Measurements from ENCODE around the gene MRPL33.

MRPL33 gene

DNA sequence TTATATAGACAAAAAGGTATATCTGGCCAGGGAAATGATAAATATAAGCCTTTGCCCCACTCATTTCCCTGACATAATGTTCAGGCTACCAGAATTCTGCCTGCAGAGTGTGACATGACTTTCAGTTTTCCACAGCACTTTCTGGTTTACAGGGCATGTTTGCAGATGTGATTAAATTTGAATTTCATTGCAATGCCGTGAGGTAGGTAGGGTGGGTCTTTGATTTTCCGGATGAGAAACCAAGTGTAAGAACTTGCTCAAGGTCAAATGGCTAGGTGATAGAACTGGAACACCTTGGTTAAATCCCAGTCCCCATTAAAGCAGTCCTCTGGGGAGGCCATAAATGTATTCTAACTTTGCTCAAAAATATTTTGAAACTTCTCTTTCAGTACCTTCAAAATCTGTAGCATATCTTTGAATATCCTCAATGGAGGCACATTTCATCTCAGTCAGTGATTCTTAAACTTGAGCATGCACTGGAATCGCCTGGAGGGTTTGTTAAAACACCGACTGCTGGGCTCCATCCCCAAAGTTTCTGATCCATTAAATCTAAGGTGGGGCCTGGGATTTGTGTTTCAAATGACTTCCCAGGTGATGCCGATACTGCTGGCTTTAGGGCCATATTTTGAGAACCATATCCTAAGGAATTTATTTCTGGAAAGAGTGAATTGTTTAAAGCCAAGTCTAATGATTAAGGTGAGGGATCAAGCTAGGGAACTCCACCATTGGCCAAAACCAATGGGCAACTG, 35.0 kb downstream of the MRPL33 start:
- DNase-seq (ENCODE audit: insufficient read length, low spot score) (no peak), FAIRE-seq (no peak)

DNA sequence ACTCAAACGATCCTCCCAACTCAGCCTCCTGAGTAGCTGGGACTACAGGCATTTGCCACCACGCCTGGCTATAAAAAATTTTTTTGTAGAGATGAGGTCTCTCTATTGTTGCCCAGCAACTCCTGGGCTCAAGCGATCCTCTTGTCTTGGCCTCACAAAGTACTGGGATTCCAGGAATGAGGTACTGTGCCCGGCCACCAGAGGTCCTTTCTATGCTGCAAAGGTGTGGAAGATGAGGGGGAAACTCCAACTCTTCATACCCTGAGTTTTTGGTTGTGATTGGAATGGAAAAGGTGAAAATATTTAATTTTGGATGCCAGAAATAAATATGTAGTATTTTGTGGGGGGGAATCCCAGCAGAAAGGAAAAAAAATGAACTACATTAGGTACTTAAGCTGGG, 36.0 kb downstream of the MRPL33 start:
- DNase-seq (ENCODE audit: insufficient read length, low spot score) (no peak), FAIRE-seq (no peak)

DNA sequence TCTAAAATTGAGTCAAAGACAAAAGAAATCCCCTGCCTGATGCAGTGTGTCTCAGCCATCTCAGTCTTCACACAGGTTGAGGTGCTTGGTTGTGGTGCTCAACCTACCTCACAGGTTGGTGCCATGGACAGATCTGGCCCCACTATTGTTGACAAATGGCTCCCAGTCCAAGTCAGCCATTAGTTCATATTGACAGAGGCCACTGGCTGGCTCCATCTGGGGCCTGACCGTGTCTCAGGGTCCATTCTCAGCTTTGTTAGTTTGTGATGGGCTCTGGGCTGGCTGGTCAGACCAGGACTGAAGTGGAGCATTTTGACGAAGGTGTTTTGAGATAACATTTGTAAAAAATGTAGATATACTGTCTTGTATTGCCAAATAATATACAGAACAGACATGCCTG, 36.9 kb downstream of the MRPL33 start:
- DNase-seq (ENCODE audit: insufficient read length, low spot score), result no peak
- FAIRE-seq, result no peak

DNA sequence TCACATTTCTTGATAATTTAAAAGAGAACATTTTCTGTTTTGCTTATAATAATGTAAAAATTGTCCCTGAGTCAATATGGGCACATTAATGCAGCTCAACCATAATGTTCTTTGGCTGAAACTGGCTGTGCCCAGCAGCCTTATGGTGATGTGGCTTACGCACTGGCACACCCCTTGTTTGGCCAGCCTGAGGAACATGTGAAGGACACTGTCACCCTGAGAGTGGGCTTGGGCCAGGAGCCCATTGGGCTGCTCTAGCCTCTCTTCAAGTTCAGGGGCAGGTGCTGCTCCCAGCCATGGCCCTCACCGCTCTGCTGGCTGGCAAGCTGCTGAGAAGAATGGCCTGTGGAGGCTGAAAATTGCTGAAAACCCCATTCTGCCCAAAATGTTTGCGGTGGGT, 37.5 kb downstream of the MRPL33 start:
- DNase-seq (ENCODE audit: insufficient read length, low spot score), result no peak
- FAIRE-seq, result no peak

DNA sequence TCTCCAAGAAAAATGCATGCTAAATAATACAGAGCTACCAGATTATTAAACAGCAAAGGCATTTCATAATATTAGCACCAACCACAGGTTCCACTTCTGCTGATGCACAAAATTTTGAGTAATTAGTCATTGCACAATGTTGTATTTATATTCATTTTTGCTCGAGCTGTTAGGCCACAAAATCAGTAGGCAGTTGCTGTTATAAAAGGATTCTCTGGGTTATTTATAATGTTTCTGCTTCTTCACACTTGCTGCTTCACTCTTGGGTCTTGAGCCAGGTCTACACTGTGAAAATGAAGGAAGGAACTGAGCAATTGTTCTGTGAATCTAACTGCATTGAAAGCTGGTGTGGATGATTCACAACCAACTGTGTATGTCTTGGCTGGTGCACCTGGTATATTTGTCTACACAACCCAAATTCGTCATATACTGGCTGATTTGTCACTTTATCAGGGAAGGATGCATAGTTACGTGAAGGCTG, 38.3 kb downstream of the MRPL33 start:
- FAIRE-seq (no peak), DNase-seq (ENCODE audit: insufficient read length, low spot score) (no peak)

DNA sequence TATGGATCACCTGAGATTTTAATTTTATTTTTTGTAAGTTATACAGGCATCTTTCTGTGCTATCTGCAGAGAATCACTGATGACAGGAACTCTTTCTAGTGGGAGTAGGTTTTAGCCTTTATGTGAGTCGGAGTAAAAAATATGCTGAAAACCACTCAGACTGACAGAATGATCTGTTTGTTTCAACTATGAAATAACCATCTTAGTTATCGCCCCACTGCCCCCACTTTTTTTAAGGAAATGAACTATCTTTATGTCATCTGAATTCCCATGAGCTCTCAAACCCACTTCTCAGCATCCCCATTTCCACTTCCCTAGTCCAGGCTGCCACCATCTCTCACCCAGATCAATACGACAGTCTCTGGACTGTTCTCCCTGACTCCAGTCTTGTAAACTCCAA, 38.9 kb downstream of the MRPL33 start:
- FAIRE-seq (no peak), DNase-seq (ENCODE audit: insufficient read length, low spot score) (no peak)

DNA sequence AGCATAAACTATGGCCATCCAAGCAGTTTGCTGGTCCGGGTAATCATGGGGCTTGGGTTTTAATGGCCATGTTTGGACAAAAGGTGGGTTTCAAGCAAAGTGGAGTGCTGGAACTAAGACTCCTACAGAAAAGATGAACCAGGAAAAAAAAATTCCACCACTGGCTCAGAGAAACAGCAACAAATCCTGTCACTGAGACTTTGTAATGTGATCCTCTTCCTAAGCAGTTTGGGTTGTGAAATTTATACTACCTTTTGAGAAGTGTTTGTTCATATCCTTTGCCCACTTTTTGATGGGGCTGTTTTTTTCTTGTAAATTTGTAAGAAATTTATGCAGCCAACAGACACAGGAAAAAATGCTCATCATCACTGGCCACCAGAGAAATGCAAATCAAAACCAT, 40.2 kb downstream of the MRPL33 start:
- DNase-seq (ENCODE audit: insufficient read length, low spot score) (no peak), FAIRE-seq (no peak)

DNA sequence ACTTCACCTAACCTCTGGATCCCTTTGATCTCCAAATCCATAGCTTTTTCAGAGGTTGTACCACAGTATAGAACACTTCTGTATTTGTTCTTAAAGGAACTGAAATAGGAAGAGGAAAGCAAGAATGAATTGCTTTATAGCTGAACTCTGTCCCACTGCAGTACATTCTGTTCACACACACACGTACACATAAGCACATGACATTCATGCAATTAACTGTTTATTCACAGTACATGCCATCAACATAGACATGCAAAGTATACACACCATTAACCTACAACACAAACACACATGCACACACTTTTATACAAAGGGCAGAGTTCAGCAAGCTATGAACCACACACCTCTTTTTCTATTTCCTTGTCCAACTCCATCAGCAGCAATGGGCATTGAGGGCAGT, 43.2 kb downstream of the MRPL33 start:
- DNase-seq (ENCODE audit: insufficient read length, low spot score) (no peak), FAIRE-seq (no peak)

DNA sequence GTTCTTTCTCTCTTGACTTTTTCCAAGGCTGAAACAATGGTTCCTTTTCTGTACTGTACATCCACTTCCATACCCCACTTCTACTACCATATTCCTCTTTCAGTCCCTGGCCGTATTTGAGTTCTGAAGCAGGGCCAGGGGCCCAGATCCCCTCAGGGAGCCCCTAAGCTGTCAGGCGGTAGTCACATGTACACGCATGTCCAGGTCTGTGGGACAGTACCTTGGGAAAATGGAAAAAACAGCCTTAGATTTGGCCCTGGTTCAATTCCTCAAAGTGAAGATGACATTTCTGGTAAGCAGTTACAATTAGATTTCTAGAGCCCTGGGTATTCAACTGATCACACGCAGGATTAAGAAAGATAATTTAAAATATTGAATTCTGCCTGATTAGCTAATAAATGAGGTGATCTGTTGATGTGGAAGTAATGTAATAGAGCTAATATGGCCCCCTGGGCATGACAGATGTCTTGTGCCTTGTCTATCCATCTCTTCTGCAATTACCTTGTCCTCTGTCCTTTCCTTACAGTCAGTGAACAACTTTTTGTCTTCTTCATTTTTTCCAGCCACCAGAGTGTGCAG, 44.4 kb downstream of the MRPL33 start:
- no peak for DNase-seq (ENCODE audit: insufficient read length, low spot score)
- no peak for FAIRE-seq

DNA sequence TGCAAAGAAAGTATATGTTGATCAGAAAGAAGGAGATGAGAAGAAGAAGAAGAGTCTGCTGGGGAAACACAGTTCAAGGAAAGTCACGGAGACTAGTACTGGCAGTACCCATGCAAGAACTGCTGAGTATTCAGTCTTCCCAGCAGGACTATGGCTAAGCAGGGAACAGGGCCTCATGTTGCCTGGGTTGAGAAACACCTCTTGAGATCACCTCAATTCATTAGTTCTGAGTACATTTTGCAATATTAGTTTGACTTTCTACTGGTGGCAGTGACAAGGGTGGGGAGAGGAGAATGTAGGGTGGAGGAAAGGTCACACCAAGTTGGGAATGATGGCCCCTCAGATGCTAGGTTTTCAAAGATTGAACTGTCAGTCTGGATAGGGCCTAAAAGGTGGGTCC, 50.5 kb downstream of the MRPL33 start:
- DNase-seq (ENCODE audit: insufficient read length, low spot score), result no peak
- no peak for FAIRE-seq

DNA sequence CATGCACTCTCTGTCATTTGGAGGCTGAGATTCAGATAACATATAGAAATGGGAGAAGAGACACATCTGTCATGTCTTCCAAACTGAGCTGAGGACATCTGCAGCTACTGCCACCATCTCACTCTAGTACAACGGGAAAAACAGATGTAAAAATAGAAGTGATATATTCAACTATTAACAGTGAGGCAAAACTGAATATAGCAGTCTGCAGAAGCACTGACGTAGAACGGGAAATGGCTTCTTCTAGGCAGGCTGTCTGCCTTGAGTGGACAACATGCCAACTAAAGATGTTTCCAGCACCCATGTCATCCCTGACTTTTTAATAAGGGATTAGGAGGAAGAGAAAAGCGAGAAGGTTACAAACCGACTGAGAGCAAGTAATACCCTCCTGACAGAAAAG, 51.6 kb downstream of the MRPL33 start:
- FAIRE-seq (no peak), DNase-seq (ENCODE audit: insufficient read length, low spot score) (no peak)

DNA sequence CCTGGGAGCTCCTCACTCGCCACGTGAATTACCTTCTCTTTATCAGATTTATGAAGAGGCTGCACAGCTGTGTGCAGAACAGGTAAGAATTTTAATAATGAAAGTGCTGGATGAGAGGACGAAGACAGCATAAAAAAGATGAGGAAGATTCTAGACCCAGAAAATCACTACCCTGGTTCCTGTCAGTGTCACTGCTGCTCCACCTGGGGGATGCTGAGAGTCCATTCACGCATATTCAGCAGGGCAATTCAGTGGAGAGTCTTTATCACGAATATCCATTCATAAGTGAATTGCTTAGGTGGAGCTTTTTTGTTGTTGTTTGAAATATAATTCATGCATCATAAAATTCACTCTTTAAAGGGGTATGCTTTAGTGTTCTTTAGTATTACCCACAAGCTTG, 52.0 kb downstream of the MRPL33 start:
- DNase-seq (ENCODE audit: insufficient read length, low spot score) (no peak), FAIRE-seq (no peak)

DNA sequence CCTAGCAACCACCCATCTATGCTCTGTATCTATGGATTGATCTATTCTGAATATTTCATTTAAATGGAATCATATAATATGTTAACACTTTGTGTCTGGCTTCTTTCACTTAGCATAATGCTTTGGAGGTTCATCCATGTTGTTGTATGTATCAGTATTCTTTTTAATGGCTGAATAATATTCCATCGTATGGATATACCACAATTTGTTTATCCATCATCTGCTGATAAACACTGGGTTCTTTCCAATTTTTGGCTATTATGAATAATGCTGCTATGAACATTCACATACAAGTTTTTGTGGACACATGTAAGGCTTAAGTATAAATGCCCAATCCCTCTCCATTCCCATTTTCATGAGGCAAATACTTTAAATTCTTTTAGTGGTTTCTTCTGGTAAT, 52.9 kb downstream of the MRPL33 start:
- FAIRE-seq (no peak), DNase-seq (ENCODE audit: insufficient read length, low spot score) (no peak)

DNA sequence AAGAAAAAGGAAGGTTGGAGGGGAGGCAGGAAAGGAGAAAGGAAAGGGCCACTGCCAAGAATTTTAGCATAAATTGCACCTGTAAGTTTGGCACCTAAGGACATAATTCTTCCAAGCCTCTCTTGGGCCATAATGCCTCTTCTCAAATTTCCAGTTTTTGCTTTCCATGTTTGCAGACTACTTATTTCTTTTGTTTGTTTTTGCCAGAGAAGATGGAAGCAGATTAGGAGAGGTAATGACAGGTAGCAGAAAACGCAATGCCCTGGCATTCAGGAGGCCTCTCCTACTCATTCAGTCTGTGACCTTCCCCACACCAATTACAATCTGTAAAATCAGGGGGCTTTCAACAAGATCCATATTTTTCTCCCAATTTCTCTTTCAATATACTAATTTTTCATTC, 56.8 kb downstream of the MRPL33 start:
- DNase-seq (ENCODE audit: insufficient read length, low spot score) (no peak), FAIRE-seq (no peak)
